ENCODE measurements around the gene OR1I1.

DNA sequence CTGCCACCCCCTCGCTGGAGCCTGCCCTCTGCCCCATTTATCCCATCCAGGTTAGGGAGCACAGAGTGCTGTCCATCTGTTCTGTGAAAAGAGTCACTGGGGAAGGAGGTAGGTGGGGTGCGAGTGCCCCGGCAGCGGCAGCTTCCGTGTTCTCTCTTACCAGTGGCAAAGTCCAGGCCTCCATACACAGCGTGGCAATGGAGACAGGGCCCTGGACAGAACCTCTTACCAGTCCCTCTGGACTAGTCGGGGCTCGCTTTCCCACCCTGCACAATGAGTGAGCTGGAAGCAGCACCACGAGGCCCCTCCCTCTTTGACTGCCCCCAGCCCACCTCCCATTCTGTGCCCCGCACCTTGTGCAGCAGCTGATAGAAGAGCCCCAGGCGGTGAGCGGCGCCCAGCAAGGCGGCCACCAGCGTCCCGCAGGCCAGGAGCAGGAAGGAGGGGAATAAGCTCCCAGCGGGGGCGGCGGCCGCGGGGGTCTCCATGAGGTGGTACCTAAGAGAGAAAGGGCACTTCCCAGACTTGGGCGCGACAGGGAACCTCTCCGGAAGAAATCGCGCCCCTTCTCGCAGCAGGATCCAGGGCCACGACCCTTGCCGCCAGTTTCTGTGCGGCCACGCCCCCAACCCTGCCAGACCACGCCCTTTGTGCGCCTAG lies 42.7 kb downstream of the OR1I1 start:
- TF ChIP-seq, protein P1, sequence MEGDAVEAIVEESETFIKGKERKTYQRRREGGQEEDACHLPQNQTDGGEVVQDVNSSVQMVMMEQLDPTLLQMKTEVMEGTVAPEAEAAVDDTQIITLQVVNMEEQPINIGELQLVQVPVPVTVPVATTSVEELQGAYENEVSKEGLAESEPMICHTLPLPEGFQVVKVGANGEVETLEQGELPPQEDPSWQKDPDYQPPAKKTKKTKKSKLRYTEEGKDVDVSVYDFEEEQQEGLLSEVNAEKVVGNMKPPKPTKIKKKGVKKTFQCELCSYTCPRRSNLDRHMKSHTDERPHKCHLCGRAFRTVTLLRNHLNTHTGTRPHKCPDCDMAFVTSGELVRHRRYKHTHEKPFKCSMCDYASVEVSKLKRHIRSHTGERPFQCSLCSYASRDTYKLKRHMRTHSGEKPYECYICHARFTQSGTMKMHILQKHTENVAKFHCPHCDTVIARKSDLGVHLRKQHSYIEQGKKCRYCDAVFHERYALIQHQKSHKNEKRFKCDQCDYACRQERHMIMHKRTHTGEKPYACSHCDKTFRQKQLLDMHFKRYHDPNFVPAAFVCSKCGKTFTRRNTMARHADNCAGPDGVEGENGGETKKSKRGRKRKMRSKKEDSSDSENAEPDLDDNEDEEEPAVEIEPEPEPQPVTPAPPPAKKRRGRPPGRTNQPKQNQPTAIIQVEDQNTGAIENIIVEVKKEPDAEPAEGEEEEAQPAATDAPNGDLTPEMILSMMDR (IDR thresholded peaks at IDR 0.05), result no peak
- no peak for TF ChIP-seq POLR2A (IDR thresholded peaks at IDR 0.05)

All from lower leg skin (tissue), 3 donors.